HG02840 (cell line): Measurements from ENCODE around the gene EXOC6.

Experiments used
- ATAC-seq: cut with Tn5 transposase; IDR thresholded peaks from one replicate; pipeline ENCODE4 v1.9.1; 2021; ENCODE audit warnings: mild to moderate bottlenecking, moderate library complexity, moderate number of reproducible peaks; ENCODE audit not compliant: unreplicated experiment, low FRiP score

EXOC6 gene

DNA sequence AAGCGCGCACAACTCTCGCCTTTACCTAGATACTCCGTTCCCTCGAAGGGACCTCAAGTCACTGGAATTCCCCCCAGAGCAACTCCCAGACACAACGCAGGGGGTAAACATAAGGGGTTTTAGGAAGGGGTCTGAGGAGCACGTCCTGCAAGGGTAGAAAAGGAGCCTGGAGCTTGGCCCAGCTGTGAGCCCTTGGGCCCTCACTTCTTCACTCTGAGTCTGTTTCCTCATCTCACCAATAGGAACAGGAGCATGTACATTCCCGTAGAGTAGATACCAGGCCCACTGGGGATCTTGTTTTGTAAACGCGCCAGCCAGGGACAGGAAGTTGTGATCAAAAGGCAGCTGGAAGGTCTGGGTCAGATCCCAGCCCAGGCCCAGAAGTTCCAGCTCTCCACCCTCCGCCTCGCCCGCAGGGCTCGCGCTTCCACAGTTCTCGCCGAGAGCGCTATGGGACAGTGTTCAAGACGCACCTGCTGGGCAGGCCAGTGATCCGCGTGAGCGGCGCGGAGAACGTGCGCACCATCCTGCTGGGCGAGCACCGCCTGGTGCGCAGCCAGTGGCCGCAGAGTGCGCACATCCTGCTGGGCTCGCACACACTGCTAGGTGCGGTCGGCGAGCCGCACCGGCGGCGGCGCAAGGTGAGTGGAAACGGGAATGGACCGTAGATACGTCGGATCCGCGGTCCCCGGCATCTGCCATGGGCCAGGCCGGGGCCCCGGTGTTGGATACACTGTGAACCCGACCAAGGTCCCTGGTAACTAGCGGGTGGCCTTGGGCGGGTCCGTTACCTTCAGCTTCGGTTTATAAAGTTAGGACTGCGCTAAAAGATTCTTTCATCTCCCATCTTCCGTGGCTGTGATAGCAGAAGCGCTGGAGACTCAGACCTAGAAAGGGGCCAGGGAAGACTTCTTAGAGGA is 213.5 kb downstream of the EXOC6 start:
- ATAC-seq: no peak

DNA sequence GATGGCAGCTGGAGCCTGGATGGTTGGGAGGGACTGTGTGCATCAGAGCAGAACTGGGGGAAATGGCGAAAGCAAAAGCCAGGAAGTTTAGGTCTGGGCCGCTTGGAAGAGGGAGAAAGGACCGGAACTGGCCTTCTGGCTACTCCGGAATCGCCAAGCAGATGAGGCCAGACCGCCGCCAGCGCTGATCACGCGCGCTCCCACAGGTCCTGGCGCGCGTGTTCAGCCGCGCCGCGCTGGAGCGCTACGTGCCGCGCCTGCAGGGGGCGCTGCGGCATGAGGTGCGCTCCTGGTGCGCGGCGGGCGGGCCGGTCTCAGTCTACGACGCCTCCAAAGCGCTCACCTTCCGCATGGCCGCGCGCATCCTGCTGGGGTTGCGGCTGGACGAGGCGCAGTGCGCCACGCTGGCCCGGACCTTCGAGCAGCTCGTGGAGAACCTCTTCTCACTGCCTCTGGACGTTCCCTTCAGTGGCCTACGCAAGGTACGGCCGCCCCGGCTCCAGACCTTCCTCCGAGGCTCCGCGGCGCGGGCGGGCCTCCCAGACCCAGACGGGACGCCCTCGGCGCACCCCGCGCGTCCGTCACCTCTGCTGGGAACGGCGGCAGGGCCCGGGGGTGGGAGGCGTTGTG is 214.3 kb downstream of the EXOC6 start:
- ATAC-seq: no peak

GRCh38 chr10:93063144-93063976 is 215.0 kb downstream of the EXOC6 start:
- no peak for ATAC-seq

DNA sequence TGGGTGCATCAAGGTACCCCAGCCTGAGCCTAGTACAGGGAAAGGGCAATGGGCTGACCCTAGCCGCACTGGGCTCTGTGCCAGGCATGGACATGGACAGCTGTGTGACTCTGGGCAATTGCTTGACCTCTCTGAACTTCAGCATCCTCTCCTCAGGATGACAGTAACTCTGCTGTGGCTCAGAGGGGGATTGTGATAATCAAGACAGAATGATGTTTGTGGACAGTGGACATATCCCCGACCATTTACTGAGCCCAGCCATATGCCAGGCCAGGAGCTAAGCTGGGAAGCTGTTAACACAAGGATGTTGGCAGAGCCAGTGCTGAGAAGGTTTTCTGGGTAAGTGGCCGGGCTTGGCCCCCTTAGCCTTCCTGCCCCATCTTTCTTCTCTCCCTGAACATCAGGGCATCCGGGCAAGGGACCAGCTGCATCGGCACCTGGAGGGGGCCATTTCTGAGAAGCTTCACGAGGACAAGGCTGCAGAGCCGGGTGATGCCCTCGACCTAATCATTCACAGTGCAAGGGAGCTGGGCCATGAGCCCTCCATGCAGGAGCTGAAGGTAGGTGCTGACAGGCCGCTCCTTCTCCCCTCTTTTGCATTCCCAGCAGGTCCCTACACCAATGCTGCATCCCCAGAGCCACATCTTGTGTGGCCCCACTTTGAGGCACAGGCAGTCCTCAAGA is 215.8 kb downstream of the EXOC6 start:
- ATAC-seq: no peak

GRCh38 chr10:93064874-93065660 is 216.7 kb downstream of the EXOC6 start:
- no peak for ATAC-seq

- no peak for ATAC-seq
These were observed 217.6 kb downstream of the EXOC6 start for GRCh38 chr10:93065675-93066543.

GRCh38 chr10:93066544-93066913 is 218.2 kb downstream of the EXOC6 start:
- ATAC-seq: no peak

DNA sequence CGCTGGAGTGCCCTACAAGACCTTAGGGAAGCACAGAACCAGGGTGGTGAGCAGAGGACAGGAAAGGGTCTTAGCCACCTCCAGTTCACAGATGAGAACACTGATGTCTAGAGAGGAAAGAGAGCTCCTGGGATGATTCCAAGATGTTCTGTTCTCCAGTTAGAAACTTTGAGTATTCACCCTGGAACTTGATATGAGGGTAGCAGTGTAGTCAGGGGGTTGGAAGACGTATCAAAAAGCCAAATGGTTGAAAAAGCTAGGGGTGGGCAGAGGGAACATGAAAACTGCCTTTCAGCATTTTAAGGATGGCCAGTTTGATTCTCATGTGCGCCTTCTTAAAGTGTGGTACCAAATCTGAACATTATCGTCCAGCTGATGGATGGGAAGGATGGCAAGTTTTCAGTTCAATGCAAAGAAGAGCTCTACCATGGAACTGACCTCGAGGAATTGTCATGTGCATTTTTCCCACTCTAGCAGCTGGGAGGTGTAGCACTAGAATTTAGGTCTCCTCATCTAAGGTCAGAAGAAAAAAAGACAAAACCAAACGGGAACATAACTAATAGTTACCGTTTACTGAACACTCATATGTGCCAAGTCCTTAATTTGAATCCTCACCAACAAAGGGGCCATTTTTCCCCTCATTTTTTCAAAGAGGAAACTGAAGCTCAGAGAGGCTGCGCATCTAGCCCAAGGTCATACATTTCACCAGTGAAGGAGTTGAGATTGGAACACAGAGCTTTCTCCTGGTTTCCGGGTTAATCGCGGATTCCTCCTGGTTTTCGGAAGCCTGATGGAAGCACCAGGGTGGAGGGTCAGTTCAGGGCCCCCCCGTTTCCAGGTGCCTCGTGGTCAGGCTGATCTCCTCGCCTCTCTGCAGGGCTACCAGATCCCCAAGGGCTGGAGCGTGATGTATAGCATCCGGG is 219.4 kb downstream of the EXOC6 start:
- ATAC-seq: no peak

GRCh38 chr10:93068411-93069244 is 220.3 kb downstream of the EXOC6 start:
- ATAC-seq: no peak

GRCh38 chr10:93069245-93069561 is 220.9 kb downstream of the EXOC6 start:
- ATAC-seq: no peak

- no peak for ATAC-seq
These were observed 222.3 kb downstream of the EXOC6 start for GRCh38 chr10:93070378-93071176.

DNA sequence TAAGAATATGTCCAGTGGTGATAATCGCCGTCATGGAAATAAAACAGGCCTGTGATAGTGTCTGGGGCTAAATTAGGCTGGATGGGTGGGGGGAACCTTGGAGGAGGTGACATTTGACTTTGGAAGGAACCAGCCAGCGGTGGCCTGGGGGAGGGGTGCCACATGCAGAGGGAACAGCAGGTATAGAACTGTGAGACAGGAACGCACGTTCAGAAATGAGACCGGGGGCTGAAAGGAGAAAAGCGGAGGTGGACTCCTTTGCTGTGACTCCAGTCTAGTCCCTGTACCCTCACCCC is 222.8 kb downstream of the EXOC6 start:
- no peak for ATAC-seq

DNA sequence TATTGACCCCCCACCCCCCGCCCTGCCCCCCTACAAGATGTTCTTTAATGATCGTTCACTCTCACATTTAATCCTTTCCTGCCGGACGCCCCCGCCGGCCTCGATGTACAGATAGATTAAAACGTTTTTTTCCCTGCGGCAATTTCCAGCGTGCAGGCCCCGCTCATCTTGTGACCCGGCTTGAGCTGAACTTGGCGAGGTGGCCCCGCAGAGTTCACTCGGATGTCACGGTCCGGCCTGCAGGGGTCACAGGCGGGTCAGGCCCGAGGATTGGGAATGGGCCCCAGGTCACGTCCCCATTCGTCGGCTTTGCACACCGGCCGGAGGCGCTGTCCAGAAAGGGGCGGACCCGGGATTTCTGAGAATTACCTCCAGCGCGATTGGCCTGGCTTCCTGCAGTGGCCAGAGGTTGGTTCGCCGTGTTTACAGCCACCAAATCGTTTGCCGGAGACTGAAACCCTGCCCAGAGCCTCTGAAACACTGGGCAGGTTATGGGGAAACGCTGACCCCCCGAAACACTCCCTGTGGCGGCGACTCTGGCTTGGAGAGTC is 223.4 kb downstream of the EXOC6 start:
- no peak for ATAC-seq

- ATAC-seq: no peak
These were observed 223.9 kb downstream of the EXOC6 start for GRCh38 chr10:93072225-93072712.

- no peak for ATAC-seq
These were observed 224.6 kb downstream of the EXOC6 start for GRCh38 chr10:93072713-93073538.
